Myocyte (in vitro differentiated cells): ENCODE data around the gene NBEAL2. TPM values are rescaled to one million over a fixed set of nuclear protein-coding genes. Genes with fewer than 3 reads are reported as not detected.

Source experiments
- DNase-seq: peaks from one replicate; pipeline ENCODE4 v3.0.0-alpha.2; 2012; ENCODE audit warnings: low read depth
- total RNA-seq: library from RNA; depleted of rRNA; stranded (reverse); fragments of >200 nt; gene quantifications from 2 replicates; pipeline ENCODE4 v1.2.3, GENCODE V29; 2014

NBEAL2 gene
- total RNA-seq, 1 donor from 2014 or later = 2.3 TPM

- no peak for DNase-seq
Measured at GRCh38 chr3:46984591-46985459, 5.4 kb downstream of the NBEAL2 start.

- DNase-seq = no peak
Measured at GRCh38 chr3:46985588-46985987, 6.1 kb downstream of the NBEAL2 start.

- DNase-seq = no peak
Measured at GRCh38 chr3:46986055-46986730, 6.7 kb downstream of the NBEAL2 start.

- no peak for DNase-seq
Measured at GRCh38 chr3:46986782-46987310, 7.4 kb downstream of the NBEAL2 start.

DNA sequence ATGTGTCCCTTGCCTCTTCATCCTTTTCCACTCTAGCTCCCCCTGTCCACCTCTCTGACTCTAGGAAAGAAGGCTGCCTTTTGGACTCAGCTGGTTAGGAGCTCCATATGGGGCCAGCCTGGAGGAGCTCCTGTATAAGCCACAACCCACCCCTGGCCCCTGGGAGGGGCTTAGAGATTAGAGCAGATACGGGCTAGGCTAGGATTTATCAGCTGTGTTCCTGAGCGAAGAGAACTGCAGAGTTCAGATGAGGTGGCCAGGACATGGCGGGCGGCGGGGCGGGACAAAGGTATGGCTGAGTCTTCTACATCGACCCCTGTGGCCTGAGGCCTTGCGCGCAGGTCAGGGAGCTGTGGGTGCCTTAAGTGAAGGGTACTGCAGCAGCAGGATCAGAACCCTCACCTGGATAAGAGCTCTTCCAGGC is 7.9 kb downstream of the NBEAL2 start:
- no peak for DNase-seq

- DNase-seq = no peak
Measured at GRCh38 chr3:46987743-46988401, 8.4 kb downstream of the NBEAL2 start.

GRCh38 chr3:46988616-46989015 is 9.2 kb downstream of the NBEAL2 start:
- no peak for DNase-seq

DNA sequence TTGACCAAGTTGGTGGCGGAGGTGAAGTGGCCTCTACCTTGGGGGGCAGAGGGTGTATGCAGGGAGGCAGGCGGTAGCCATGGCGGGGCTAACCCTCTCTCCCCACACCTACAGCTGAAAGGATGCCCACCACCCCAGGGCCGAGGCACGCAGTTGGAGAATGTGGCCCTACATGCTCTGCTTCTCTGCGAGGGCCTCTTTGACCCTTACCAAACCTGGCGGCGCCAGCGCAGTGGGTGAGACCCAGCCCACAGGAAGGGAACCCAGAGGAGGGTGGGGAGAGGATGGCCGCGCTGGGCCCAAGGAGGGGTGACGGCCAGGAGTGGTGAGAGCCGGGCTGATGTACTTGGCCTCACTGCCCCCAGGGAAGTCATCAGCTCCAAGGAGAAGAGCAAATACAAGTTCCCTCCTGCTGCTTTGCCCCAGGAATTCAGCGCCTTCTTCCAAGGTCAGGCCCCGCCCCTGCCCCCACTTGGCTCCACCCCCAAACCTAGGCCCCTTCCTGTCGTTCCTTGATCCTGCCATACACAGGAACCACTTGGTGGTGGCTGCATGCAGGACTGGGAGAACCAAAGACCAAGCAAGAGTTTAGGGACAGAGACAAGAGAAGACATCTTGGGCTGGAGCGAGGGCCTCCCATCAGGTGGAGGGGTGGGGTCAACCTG is 9.8 kb downstream of the NBEAL2 start:
- DNase-seq = no peak

GRCh38 chr3:46990573-46991374 is 11.3 kb downstream of the NBEAL2 start:
- DNase-seq = no peak

GRCh38 chr3:46991406-46992165 is 12.1 kb downstream of the NBEAL2 start:
- DNase-seq = no peak

GRCh38 chr3:46992231-46992630 is 12.8 kb downstream of the NBEAL2 start:
- DNase-seq = no peak

- DNase-seq = no peak
Measured at GRCh38 chr3:46993292-46993691, 13.8 kb downstream of the NBEAL2 start.

DNA sequence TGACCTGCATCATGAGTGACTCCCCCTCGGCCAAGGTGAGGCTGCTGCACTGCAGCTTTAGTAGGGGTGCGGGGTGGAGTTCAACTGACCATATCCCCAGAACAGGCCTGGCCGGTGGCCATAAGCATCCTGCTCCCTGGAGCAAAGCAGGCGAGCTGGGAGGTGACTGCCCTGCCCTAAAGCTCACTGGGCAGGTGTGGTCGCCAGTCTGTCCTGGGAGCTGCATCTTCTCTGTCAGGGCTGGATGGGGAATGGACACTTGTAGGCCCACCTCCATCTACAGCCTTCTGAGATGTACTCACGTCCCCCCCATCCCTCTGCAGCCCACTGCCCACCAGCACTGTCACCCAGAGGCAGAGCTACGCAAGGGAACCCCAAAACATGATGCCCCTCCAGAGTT is 14.5 kb downstream of the NBEAL2 start:
- DNase-seq = no peak

DNA sequence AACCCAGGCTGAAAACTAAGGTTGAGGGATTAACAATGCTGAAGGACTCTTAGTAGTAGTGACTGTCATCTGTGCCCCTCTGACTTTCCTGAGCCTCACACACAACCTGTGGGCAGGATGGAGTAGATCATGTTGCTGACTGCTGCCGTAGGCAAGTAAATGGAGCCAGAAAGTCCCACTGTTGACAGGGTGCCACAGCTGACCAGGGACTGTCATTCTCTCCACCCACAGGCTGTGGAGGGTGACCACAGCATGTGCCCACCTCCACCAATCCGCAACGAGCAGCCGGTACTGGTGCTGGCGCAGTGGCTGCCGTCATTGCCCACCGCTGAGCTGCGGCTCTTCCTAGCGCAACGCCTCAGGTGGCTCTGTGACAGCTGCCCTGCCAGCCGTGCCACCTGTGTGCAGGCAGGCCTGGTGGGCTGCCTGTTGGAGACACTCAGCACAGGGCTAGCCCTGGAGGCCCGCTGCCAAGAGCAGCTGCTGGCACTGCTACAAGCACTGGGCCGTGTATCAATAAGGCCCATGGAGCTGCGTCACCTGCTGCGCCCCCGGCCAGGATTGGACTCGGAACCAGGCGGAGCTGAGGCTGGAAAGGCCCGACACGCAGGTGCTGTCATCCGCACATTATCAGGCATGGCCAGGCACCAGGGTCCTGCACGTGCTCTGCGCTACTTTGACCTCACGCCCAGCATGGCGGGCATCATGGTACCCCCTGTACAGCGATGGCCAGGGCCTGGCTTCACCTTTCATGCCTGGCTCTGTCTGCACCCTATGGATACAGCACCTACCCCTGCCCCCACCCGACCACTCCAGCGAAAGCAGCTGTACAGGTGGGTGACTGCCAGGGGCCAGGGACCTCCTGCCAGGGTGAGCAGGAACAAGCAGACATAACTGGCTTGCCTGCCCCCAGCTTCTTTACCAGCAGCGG is 15.6 kb downstream of the NBEAL2 start:
- peak; percentile 80 for DNase-seq

GRCh38 chr3:46995901-46996562 is 16.6 kb downstream of the NBEAL2 start:
- no peak for DNase-seq

- no peak for DNase-seq
Measured at GRCh38 chr3:46996689-46997452, 17.4 kb downstream of the NBEAL2 start.

- no peak for DNase-seq
Measured at GRCh38 chr3:46997453-46998091, 18.1 kb downstream of the NBEAL2 start.
